ENCODE measurements around the gene SEPTIN1.

The SEPTIN1 gene

DNA sequence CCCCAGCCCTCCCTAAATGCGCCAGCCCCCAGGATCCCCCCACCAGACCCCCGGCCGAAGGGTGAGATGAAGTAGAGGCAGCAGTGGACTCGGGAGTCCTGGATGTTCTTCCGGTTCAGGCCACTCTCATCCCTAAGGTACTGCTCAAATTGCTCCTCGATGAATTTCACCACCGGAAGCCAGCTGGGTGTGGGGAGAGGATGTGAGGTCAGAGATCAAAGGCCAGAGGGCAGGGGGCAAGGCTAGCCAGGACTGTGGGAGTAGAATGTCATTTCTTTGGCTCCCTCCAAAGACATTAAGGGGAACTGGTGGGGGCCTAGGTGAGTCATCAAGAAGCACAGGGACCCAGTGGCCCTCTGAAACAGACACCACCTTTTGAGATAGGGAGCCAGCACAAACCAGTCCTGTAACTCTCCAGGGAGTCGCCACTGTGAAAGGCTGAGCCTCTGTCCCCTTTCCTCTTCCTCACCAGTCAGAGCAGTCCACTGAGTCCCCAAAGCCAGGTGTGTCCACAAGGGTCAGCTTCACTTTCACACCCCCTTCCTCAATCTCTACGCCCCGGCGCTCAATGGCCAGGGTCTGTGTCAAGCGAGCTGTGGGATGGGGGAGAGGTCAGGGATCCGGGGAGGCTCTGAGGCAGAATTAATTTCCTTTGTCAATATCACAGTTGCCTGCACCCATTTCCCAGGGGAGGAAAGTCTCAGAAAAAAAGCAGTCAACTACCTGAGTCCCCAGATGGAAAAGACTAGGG is 895 bp downstream of the SEPTIN1 start:
- TF ChIP-seq, protein P1, sequence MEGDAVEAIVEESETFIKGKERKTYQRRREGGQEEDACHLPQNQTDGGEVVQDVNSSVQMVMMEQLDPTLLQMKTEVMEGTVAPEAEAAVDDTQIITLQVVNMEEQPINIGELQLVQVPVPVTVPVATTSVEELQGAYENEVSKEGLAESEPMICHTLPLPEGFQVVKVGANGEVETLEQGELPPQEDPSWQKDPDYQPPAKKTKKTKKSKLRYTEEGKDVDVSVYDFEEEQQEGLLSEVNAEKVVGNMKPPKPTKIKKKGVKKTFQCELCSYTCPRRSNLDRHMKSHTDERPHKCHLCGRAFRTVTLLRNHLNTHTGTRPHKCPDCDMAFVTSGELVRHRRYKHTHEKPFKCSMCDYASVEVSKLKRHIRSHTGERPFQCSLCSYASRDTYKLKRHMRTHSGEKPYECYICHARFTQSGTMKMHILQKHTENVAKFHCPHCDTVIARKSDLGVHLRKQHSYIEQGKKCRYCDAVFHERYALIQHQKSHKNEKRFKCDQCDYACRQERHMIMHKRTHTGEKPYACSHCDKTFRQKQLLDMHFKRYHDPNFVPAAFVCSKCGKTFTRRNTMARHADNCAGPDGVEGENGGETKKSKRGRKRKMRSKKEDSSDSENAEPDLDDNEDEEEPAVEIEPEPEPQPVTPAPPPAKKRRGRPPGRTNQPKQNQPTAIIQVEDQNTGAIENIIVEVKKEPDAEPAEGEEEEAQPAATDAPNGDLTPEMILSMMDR (IDR thresholded peaks at IDR 0.05; ENCODE audit: control extremely low read depth, extremely low read depth, low read depth, missing control alignments), result no peak
- POLR2A ChIA-PET, result interaction anchor here (2.1 kb wide), 1 partner anchor 10 kb away, joined by 9 read pairs; the partner anchor contains the start of gene TBC1D10B
- CTCF ChIA-PET, result interaction anchor here (1.5 to 4.7 kb wide), 4 partner anchors 11 to 48 kb away, joined by 3 to 23 read pairs (median 16); partner anchors contain the start of genes DCTPP1 and ZNF48
- DNase-seq (ENCODE audit: extremely low spot score), result no peak

DNA sequence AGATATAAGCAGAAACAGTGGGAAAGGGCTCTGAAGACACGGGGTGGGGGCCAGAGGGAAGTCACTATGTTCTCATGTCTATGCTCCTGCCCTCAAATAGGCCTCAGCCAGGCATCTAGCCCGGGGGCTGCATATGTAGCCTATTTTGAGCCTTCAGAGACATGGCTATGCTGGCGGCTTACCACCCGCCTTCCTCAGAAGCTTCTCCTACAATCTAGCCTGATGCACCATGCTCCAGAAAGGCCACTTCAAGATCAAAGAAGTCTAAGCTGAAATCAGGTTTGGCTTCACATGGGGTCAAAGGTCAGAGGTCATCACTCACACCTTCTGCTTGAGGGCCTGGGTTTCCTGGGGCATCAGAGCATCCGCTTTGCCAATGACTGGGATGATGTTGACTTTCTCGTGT is 1.6 kb downstream of the SEPTIN1 start:
- DNase-seq (ENCODE audit: extremely low spot score), result no peak
- POLR2A ChIA-PET, result no interaction called here
- TF ChIP-seq, protein P1 (IDR thresholded peaks at IDR 0.05; ENCODE audit: control extremely low read depth, extremely low read depth, low read depth, missing control alignments), result no peak
- CTCF ChIA-PET, result interaction anchor here (1.1 to 4.7 kb wide), 3 partner anchors 10 to 31 kb away, joined by 3 to 23 read pairs (median 5); partner anchors contain the start of gene ZNF48

DNA sequence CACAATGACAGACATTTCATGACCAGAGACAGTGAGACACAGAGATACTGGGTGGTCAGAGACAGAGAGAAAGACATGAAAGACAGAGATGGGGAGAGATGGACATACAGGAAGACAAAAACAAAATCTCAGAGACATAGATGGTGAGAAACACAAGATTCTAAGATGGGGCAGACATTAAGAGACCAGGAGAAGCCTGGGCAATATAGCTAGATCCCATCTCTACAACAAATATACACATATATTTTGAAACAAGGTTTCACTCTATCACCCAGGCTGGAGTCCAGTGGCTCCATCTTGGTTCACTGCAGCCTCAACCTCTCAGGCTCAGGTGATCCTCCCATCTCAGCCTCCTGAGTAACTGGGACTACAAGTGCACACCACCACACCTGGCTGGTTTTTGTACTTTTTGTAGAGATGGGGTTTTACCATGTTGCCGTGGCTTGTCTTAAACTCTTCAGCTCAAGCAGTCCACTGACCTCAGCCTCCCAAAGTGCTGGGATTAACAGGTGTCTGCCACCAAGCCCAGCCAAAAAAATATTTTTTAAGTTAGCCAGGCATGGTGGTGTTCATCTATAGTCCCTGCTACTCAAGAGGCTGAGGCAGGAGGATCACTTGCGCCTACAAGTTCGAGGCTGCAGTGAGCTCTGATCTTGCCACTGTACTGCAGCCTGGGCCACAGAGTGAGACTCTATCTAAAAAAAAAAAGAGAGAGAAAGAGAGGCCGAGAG is 2.1 kb downstream of the SEPTIN1 start:
- no peak for DNase-seq (ENCODE audit: extremely low spot score)
- TF ChIP-seq, protein P1 (IDR thresholded peaks at IDR 0.05; ENCODE audit: control extremely low read depth, extremely low read depth, low read depth, missing control alignments), result no peak
- POLR2A ChIA-PET, result interaction anchor here (1.6 kb wide), 1 partner anchor 9 kb away, joined by 4 read pairs; no protein-coding TSS in a partner anchor
- CTCF ChIA-PET, result interaction anchor here (1.1 to 4.7 kb wide), 4 partner anchors 9 to 31 kb away, joined by 3 to 23 read pairs (median 4); partner anchors contain the start of gene ZNF48

DNA sequence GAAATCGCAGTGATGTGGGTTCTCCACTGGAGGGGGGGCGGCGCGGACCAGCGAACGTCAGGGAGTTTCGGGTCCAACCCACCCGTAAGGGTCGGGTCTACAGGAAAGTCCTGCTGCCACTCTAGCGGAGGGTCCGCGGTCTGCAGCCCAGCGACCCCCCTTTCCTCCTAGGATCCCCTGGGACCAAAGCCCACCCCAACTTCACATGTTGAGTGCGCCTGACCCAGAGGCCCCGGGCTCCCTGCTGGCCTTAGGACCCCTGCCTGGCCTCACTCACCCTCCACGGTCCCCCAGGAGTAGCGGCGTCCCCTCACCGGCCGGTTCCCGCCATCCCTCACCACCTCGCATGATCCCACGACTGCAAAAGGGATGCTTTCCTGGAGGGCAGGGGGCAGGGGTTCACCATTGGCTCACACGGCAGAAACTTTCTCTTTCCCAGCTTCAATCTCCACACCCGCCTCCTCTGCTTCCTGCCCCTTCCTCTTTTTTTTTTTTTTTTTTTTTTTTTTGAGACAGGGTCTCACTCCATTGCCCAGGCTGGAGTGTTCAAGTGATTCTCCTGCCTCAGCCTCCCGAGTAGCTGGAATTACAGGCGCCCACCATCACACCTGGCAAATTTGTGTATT is 3.1 kb downstream of the SEPTIN1 start:
- ChIA-PET CTCF (interaction anchor here (1.2 to 4.7 kb wide), 3 partner anchors 8 to 31 kb away, joined by 3 to 23 read pairs (median 5); partner anchors contain the start of gene ZNF48), POLR2A (interaction anchor here (0.6 to 1.6 kb wide), 3 partner anchors 8 to 253 kb away, joined by 4 to 6 read pairs (median 4); no protein-coding TSS in a partner anchor)
- DNase-seq (ENCODE audit: extremely low spot score), result no peak
- TF ChIP-seq, protein P1 (IDR thresholded peaks at IDR 0.05; ENCODE audit: control extremely low read depth, extremely low read depth, low read depth, missing control alignments), result no peak

DNA sequence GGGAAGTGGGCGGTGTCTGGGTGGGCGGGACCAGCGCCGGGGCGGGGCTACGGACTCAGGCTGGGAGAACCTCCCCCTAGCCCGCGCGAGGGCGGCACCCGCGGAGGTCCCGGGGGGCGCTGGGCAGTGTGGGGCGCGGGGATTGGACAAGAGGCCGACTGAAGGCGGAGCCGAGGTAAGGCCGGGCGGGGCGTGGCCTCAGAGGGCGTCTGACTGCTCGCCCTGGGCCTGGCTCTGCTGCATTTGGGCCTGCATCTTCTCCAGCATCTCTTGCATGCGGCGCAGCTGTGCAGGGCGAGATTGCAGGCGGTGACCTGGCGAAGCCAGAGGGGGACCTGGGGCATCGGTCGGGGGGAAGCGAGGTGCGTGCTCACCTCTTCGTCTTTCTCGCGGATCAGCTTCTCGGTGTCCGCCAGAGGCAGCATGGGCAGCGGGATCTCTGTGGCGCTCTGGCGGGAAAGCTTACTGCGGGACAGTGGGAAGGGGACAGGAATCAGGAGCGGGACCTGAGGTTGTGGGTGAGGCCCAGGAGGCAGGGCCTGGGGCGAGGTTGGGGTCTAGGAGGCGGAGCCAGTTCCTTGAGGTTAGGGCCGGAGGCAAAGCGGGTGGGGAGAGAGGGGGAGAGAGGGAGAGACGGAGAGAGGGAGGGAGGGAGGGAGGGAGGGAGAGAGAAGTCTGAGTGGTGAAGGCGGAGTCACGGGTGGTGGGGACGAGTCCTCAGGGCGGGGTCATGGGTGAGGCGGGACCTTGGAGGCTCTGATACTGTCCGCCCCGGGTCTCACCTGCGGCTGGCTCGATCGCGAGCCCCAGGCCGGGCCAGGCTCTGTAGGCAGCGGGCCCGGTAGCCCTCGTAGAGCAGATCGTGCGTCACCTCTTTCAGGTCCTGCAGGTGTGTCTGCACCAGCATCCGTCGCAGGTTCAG is 3.9 kb downstream of the SEPTIN1 start:
- CTCF ChIA-PET, result interaction anchor here (0.6 to 1.6 kb wide), 4 partner anchors 16 to 287 kb away, joined by 3 read pairs; partner anchors contain the start of gene TBX6
- TF ChIP-seq, protein P1 (IDR thresholded peaks at IDR 0.05; ENCODE audit: control extremely low read depth, extremely low read depth, low read depth, missing control alignments), result no peak
- peak; percentile 98 for DNase-seq (ENCODE audit: extremely low spot score)
- POLR2A ChIA-PET, result interaction anchor here (0.6 to 1.6 kb wide), 5 partner anchors 8 to 288 kb away, joined by 3 to 6 read pairs (median 4); partner anchors contain the start of gene ZNF48
